Stimulated activated CD4-positive, alpha-beta T cell treated with anti-CD3 and anti-CD28 coated beads, Interleukin-1b, Interleukin-23, amount 100 ng/mL, for 24 hours (primary cell): ENCODE results near the gene GCHFR.

Experiments used
- DNase-seq, 4 experiments: peaks; one replicate each; pipeline ENCODE4 v3.0.0-alpha.2; 2020; ENCODE audit warnings: low read depth in 4 of 4, low spot score in 1 of 4

GCHFR gene

DNA sequence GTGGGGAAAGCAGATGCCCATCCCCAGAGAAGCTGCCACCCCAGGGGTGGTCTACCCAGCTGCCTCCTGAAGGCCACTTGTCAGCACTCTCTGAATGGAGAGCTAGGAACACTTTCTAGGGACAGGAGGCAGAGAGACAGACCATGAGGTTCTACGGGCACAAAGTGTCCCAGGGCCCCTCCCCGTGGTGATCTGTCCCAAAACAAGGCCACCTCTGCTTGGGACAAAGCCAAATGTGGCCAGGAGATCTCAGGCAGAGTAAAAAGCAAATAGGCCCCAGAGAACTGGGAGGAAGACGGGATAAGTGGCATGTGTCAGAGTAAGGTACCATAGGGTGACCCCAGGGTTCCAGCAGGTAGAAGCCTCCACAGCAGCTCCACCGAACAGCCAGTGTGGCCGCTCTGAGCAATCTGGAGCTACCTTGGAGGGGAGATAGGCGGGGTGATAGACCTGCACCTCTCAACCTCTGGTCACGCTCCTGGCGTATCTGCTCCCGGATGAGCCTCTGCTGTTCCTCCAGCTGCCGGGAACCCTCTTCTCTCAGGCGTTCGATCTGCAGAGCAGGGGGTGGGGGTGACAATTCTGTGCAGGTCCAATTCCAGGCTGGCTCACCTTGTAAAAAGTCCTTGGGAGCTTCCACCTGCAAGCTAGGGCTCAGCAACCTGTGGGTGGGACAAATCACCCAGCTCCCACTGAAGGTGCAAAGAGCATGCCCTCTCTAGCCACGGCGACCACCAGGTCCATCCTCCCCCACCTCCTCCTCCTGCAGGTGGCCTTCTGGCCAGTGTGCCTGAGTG, 12.1 kb downstream of the GCHFR start:
- no peak for DNase-seq

DNA sequence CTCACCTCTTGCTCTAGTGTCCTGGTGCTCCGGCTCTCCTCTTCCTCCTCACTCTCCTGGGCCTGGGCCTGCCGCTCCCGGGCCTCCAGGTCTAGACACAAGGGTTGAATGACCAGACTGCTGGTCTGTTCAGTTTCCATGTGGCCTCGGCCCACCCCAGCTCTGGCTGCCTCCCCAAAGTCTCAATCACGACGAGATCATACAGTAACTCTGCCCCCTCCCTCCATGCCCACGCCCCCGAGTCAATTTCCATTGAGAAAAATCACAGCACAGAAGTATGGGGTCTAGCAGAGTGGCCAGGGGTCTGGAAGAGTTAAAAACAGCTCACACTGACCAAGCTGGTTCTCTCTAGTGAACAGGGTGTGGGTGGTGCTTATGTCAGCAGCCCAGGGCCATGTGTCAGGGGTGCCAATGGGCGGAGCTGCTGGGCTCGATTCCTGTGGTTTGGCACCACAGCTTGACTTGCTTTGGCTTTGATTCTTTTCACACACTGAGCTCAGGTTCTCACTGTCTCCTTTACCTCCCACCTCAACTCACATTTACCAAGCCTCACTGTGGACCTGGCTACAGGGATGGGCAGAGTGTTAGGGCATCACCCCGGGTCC, 12.8 kb downstream of the GCHFR start:
- no peak for DNase-seq

DNA sequence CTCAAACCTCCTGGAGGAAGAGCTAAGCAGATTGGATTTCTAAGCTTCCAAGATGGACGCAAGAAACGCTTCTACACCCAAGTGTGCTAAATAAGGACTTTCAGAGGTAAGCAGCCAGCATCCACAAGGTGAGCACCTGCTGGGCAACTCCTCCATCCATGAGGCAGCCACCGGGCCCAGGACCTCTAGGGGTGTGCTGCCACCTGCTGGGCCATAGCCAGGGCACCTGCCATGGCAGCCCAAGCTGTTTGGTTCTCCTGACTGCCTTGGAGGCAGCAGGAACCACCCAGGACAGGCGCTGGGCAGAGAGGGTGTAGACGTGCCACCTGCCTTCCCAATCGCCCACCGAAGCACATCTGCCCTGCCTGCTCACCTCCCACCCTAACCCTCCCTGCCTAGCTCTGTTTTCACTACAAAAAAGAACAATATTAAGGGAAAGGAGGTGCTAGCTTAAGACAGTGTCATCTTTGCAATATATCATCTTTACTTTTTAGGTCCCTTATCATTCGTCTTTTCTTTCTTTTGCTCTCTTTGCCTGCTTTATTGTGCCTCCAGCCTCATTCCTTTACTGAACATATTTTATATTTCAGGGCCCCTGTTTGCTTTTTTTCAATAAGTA, 18.9 kb downstream of the GCHFR start:
- peak; percentile 47 to 69 (median 62) for DNase-seq

DNA sequence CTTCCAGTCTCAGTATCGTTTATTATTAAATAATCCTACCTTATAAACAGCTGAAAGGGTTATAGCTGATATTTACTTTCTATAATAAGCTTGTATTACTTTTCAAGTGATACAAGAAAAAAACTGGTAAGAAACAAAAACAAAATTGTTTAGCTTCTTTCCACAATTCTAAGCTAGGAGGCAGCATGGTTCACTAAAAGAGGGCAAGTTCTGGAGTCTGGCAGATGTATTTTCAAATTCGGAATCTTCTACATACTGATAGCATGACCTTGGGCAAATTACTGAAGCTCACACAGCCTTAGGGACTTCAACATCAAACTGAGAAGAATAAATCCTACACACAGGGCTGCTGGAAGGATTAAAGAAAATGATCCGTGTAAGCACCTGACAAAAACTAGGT, 21.3 kb downstream of the GCHFR start:
- no peak for DNase-seq

DNA sequence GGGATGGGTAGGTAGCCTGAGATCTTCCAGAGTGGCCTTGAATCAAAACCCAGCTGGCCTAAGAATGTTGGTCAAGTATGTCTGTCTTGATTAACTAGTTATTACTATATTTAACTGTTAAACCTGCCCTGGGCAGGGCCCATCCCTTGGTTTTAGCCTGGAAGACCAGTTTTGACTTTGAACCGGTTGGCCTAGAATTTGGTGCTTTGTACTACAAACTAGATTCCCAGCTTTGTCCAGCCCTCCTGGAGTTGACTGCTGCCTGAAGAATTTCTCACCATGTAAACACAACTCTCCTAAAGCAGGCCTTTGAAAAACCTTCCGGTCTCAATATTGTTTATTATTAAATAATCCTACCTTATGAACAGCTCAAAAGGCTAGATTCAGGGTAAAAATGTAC, 21.9 kb downstream of the GCHFR start:
- DNase-seq: no peak

DNA sequence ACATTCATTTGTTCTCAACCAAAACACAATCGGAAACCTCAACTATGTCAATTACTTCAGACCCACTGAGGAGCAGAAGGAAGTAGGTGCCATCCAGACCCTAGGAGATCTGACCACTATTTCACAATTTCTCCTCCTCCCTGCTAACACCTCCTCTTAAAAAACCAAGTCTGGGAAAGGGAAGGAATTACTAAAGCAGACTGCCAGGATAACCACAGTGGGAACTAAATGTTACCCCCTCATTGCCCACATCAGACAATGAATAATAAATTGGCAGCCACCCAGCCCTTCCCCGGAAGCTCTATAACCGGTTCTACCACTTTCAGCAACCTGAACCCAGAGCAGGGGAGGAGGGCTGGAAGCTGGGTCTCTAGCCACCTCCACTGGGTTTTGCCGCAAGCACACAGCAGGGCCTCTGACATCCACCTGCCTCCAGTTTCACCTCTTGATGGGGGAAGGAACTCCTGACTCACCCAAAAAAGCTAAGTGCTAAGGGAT, 23.5 kb downstream of the GCHFR start:
- DNase-seq: peak in 3 of 4 experiments; percentile 32 to 63 (median 44)

DNA sequence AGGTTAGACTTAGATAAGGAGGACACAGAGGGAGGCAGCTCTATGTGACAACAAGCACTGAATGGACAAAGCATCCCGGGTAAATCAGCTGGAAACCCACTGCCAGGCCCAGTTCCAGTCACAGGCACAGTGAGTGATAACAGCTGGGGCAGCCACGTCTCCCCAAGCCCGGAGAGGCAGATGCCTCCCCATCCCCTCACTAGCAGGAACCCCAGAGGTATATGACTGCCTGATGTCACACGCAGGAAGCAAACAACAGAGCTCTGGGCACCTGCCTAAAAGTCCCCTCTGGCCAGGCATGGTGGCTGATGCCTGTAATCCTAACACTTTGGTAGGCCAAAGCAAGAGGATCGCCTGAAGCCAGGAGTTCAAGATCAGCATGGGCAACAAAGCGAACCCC, 24.1 kb downstream of the GCHFR start:
- DNase-seq: no peak

- no peak for DNase-seq
These were observed 25.3 kb downstream of the GCHFR start for GRCh38 chr15:40789119-40789518.

DNA sequence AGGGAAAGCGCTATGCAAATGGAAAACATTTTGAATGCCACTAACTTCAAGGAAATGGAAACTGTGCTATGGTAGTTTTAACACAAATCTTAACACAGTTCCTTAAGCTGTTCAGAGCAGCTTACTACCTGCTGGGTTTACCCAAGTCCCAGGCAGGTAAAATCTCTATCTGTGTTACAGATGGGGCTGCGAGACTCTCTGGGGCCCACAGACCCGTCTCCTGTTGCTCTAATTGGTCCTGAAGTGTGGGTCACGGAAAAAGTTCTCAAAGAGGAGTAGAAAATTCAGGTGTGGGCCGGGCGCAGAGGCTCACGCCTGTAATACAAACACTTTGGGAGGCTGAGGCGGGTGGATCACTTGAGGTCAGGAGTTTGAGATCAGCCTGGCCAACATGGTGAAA, 26.1 kb downstream of the GCHFR start:
- no peak for DNase-seq

- no peak for DNase-seq
These were observed 26.9 kb downstream of the GCHFR start for GRCh38 chr15:40790718-40791117.

- DNase-seq: no peak
These were observed 28.5 kb downstream of the GCHFR start for GRCh38 chr15:40792394-40792793.

GRCh38 chr15:40793216-40793989, 29.5 kb downstream of the GCHFR start:
- no peak for DNase-seq

DNA sequence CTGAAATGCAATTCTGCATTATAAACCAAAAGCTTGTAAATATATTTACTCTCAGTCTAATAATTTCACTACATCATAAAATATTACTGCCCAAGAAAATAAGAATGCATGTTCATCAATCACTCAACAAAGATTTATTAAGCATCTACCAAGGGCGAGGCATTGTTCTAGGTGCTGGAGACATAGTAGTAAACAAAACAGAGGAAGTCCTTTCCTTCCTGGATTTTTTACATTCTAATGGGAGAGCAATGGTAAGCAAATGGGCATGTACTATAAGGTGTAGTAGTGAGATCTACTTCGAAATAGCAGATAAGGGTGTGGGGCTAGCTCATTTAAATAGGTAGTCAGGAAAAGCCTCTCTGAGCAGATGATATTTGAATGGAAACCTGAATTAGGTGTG, 32.2 kb downstream of the GCHFR start:
- DNase-seq: no peak

DNA sequence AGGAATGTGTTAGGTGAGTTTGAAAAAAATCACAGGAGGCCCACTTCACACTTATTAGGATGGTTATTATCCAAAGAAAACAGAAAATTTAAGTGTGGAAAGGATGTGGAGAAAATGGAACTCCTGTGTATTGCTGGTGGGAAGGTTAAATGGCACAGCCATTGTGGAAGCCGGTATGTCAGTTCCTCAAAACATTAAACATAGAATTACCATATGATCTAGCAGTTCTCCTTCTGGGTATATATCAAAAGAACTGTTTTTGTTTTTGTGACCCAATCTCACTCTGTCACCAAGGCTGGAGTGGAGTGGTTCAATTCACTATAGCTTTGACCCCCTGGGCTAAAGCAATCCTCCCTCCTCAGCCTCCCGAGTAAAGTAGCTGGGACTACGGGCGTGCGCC, 32.6 kb downstream of the GCHFR start:
- no peak for DNase-seq

DNA sequence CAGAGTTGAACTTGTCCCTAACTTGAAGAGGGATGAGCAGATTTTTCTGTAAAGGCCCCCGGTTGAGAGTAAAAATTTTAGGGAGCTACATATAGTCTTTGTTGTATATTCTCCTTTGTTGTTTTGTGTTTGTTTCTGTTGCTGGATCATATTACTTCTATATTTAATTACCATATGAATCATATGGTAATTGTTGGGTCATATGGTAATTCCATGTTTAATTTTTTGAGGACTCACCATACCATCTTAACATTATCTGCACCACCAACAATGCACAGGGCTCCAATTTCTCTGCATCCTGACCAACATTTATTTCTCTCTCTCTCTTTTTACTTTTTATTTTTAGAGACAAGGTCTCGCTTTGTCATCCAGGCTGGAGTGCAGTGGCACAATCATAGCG, 35.7 kb downstream of the GCHFR start:
- DNase-seq: no peak

- no peak for DNase-seq
These were observed 39.2 kb downstream of the GCHFR start for GRCh38 chr15:40803076-40803475.

DNA sequence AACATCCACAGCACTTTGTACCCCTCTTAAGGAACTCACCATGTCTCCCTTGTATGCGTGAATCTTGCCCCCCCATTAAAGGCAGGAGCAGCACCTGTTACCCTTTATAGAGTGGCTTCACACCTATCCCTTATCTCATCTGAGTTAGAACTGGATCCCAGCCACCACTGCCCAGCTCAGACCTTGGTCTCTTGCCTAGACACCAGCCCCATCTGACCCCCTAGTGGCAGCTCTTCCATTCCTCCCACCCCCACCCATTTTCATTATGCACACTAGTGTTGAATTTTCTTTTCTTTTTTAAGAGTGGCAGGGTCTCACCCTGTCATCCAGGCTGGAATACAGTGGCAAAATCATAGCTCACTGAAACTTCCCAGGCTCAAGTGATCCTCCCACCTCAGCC, 39.8 kb downstream of the GCHFR start:
- DNase-seq: no peak

DNA sequence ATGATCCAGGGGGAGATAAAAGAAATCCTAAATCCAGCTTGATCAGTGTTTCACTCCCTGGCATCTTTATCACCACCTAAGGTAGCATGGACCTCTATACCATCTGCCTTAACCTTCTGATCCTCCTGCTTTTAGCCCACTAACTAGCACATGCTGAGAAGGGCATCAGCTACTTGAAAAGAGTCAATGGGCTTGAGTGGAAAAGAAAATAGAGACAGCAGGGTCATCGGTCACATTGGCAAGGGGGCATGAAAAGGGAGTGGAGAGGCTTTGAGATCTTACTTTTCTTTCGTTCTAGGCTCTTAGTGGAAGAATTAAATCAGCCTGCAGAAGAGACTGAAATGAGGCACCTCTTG, 42.8 kb downstream of the GCHFR start:
- no peak for DNase-seq

DNA sequence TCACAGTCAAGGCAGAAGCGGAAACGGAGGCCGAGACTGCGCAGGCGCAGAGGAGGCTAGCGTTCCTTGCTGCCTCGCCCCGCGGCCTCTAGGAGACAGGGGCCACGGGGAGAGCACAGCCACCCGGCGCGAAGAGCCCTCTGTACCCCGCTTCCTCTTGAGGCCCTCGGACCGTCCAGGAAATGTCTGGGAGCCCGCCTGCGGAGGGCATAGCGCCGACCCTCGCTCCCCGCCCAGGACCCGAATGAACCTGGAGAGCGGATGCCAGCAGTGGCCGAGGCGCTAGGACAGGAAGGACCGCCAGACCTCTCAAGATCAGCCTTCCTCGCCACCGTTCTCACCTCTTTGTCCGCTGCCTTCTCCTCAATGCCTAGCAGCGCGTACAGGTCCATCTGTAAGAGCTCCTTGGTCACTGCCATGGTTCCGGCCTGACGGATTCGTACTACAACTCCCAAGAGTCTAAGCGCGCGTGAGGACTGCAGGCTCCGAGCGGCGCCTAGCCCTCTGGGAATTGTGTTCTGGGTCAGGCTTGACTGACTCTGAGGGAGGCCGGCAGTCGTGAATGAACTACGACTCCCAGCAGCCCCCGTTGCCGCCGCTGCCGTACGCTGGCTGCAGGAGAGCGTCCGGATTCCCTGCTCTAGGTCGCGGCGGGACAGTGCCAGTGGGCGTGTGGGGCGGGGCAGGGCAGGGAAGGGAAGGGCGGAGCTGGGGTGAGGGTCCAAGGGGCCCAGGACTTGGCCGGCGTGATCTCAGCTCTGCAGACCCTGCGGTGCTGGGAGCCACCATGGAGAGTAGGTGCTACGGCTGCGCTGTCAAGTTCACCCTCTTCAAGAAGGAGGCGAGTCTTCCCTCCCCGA, 43.4 kb downstream of the GCHFR start, which contains the start of the genes DNAJC17 and ZFYVE19:
TSS of gene DNAJC17 (minus strand) at position 446 of the 860 bp plus-strand sequence. CDS start at position 419, 27 bp downstream.
TSS of gene ZFYVE19 (plus strand) at position 62 of the 860 bp plus-strand sequence. CDS start at position 563, 501 bp downstream.
- DNase-seq: peak; percentile 87 to 96 (median 92)

DNA sequence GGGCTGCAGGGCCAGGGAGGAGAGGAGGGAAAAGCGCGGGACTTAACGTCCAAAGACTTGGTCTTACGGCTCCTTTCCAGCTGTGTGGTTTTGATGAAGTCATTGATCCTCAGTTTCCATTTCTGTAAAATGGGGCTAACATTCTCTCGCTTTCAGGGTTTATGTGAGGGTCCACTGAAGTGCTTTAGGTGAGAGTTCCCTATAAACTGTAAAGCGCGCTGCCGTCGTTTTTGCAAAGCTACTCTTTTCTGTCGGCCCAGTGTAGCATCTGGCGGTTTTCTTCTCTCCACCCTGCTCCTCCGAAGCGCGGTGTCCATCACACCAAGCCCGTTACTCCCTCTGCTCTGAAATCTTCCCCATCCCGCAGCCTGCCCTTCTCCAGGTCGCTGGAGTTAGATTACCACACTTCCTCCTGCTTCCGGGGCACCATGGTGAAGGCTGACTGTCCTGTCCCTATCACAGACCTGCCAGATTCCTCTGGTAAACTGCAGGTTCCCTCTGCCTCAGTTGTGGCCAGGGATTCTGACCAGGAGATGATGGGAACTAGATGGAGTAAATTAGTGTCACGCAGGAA, 44.1 kb downstream of the GCHFR start:
- no peak for DNase-seq
